ENCODE measurements around the gene RAB3GAP1.
"Not testable (repeated sequence)": the region's sequence is repeated elsewhere in the genome, so short reads cannot be mapped to it uniquely, and the experiment has no call there.

The RAB3GAP1 gene

GRCh38 chr2:135056790-135057189 is 4.7 kb downstream of the RAB3GAP1 start:
- no peak for DNase-seq

DNA sequence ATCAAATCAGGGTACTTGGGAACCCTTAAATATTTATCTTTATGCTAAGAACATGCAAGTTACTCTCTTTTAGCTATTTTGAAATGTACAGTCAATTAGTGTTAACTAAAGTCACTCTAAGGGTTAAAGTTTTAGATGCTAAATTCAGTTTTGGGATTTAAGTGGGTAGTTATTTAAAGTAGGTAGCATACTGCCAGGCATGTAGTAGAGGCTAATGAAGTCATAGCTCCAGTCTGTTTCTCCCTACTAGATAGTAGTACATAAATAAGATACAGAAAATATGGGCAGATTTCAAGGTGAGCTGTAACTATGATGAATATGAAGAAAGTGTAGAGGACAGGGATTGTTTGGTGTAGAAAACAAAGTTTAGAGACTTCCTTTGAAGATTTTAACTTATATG is 7.5 kb downstream of the RAB3GAP1 start:
- no peak for DNase-seq

GRCh38 chr2:135063210-135063609 is 11.1 kb downstream of the RAB3GAP1 start:
- DNase-seq = no peak

DNA sequence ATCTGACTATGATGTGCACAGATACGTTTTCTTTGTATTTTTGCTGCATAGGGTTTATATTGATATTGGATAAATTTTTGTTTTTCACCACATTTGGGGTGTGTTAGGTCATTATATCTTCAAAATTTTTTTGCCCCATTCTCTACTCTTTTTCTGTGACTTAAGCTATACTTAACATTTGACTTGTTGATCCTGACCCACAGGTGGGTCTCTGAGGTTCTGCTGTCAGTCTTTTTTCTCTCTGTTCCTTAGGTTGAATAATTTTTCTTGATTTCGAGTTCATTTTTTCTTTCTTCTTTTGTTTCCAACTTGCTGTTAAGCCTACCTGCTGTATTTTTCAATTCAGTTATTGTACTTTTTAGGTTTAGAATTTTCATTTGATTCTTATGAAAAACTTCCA is 12.1 kb downstream of the RAB3GAP1 start:
- DNase-seq = no peak

GRCh38 chr2:135066710-135067109 is 14.6 kb downstream of the RAB3GAP1 start:
- no peak for DNase-seq

DNA sequence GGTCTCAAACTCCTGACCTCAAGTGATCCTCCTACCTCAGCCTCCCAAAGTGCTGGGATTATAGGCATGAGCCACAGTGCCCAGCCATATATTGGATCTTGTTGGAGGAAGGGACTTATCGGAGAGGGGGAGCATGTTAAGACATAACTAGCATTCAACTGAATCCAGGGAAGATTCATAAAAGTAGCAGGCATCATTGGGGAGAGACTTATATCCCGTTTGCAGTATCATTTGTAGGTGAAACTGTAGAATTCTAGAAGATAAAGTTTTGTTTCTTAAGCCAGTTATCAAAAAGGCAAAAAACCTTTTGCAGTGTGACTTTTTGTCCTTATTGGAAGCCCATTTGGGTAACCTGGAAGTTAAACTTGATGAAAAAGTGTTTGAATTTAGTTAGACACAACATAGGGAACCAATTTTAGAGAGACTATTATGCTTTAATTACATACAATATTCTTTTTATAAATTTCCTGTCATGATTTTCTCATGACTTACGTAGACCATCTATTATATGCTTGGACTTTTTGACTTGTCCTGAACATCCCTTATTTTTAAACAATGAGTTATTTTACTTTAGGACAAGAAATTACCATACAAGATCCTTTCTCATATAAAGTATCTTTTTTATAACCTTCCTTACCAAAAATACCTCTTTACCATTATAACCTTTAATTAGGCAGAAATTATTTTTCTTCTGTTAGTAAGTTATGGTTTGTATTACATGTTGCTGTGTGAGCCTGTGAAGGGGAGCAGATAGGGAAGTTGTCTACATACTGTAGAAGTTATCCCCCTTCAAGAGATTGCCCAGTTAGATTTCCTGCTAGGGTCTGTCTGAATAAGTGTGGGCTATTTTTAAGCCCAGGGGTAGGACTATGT is 20.3 kb downstream of the RAB3GAP1 start:
- DNase-seq = peak; percentile 35

DNA sequence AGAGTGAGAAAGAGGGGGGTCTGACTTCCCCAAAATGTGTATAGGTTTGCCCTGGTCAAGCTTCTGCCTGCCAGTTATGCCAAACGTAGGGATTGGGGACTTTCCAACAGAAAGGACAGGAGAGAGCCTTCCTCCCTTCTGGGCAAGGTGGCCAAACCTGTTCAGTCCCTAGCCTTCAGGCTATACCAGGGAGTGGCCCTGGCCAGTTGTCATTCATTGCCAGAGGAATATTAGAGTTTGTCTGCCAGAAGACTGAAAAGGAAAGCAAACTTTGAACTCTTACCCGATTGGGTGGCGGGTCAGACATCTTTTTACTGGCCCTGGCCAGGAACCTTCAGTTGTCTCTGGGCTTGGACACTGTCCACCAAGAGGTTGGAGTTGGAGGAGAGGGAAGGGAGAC is 22.1 kb downstream of the RAB3GAP1 start:
- no peak for DNase-seq

DNA sequence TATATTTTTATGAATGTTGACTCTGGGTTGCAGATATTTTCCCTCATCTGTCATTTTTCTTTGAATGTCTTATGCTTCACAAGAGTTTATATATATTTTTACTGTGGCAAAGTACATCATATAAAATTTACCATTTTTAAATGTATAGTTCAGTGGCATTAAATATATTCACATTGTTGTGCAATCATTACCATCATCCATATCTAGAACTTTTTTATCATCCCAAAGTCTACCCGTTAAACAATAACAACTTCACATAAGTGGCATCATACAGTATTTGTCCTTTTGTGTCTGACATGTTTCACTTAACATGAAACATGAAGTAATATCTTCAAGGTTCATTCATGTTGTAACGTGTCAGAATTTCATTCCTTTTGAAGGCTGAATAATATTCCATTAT is 24.5 kb downstream of the RAB3GAP1 start:
- no peak for DNase-seq

DNA sequence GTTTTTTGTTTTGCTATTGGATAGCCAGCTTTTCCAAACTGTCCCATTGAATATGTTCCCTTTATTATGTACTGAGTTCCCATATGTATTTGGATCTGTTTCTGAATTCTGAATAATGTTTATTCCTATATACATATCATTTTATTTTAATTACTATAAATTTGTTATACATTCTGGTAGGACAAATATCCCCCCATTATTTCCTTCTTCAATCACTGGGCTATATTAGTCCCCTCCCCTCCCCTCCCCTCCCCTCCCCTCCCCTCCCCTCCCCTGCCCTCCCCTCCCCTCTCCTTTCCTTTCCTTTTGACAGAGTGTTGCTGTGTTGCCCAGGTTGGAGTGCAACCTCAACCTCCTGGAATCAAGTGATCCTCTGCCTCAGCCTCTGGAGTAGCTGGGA is 26.3 kb downstream of the RAB3GAP1 start:
- no peak for DNase-seq

GRCh38 chr2:135086222-135086621 is 34.1 kb downstream of the RAB3GAP1 start:
- DNase-seq = no peak

DNA sequence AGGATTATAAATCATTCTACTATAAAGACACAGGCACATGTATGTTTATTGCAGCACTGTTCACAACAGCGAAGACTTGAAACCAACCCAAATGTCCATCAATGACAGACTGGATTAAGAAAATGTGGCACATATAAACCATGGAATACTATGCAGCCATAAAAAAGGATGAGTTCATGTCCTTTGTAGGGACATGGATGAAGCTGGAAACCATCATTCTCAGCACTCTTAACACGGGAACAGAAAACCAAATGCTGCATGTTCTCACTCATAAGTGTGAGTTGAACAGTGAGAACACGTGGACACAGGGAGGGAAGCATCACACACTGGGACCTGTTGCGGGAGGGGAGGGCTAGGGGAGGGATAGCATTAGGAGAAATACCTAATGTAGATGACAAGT is 37.5 kb downstream of the RAB3GAP1 start:
- DNase-seq = not testable (repeated sequence)

- no peak for DNase-seq
These were observed 39.6 kb downstream of the RAB3GAP1 start for GRCh38 chr2:135091681-135092080.

- DNase-seq = no peak
These were observed 41.1 kb downstream of the RAB3GAP1 start for GRCh38 chr2:135093193-135093592.

GRCh38 chr2:135093670-135094330 is 41.7 kb downstream of the RAB3GAP1 start:
- DNase-seq = no peak

DNA sequence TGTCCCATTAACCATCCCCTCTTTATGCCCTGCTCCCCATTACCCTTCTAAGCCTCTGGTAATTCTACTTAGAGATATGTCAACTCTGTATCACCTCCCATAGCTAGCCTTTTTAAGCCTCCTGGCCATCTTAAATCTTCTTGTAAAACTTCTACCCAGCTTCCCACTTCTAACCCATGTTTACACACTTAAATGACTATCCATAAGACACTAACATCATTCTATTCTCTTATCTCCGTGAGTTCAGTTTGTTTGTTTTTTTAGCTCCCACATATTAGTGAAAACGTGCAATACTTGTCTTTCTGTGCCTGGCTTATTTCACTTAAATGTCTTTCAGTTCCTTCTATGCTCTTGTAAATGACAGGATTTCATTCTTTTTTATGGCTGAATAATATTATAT is 42.4 kb downstream of the RAB3GAP1 start:
- no peak for DNase-seq

- DNase-seq = no peak
These were observed 43.5 kb downstream of the RAB3GAP1 start for GRCh38 chr2:135095591-135095990.

DNA sequence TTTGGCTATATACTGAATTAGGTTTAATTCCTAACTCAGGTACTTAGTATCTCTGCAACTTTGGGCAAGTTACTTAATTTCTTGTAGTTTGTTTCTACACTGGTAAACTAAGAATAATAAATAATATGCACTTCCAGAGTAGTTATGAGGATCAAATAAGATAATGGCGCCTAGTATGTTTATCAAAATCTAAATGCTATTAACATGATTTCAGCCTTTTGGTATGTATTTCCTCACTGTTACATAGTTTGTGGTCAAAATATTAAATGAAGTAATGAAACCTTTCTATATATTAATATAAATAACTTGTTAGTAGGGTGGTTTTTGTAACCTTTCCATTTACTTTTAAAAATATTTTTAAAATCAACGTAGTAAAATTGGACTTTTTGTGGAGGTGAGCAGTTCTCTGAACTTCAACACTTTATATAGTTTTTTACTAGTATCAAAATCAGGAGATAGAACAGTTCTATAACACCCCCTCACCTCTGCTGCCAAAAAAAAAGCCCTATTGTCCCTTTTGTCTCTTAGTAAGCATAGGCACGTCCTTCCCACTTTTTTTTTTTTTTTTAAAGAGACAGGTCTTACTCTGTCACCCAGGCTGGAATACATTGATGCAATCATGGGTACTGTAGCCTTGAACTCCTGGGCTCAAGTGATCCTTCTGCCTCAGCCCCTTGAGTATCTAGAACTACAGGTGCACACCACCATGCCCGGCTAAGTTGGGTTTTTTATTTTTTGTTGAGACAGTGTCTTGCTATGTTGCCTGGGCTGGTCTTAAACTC is 44.8 kb downstream of the RAB3GAP1 start:
- no peak for DNase-seq

DNA sequence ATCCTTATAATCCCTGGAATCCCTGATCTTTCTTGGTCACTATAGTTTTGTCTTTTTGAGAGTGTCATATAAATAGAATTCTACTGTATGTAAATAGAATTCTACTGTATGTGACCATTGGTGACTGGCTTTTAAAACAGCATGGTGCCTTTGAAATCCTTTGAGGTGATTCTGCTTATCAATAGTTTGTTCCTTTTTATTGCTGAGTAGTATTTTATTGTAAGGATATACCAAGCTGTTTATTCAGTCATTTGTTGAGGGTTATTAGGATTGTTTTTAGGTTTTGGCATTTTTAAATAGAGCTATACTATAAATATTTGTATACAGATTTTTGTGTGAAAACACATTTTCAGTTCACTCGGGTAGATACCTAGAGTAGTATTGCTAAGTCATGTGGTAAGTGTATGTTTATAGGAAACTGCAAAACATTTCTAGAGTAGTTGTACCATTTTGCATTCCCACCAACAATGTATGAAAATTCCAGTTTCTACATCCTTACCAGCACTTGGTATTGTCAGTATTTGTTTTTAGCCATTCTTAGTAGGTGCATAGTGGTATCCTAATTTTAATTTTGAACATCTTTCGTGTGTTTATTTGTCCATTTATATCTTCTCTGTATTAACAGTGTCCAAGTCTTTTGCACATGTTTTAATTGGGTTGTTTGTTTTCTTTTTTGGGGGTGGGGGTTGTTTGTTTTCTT is 45.6 kb downstream of the RAB3GAP1 start:
- no peak for DNase-seq

DNA sequence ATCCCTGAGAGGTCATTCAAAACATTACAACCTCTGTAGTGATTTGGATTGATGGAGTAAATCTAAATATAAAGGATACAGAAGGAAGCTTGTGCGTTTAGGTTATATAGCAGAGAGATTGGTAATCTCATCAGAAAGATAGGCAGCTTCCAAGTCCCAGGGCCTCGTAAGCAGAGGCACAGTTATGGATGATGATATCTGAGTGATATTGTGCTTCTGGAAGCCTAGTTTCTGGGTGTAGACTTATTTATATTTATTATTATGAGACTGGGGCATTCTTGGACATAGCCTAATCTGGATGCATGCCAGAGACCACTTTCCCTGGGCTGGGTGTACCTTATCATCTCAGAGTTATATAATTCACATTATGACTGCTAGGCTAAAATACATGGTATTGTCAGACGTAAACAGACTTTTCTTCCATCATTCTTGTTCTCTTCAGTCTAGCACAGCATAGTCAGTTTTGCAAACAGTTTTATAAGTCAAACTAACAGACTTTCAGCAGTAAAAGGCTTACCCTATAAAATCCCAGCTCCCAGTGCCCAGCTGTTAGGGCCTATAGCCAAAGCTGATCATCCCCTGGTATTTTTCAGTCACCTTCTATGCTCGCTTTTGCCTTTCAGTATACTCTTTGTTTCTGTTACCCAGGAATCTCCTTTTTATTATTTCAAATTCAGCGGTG is 47.9 kb downstream of the RAB3GAP1 start:
- DNase-seq = peak; percentile 10

DNA sequence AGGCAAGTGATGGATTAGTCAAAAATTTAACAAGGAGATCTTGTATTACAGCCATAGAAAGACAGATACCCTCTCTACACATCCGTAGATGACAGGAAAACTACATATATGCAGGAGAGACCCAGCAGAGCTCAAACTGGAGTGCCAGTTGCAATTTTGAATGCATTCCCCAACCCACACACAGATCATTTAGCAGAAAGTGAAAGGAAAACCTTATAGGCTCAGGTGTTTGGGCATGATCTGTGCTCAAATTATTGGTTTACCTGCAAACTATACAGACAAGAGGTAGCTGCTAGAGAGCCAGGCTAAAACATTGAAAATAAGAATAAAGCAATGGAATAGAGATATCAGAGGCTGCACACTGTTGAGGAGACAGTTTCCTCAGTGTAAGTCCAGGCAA is 51.8 kb downstream of the RAB3GAP1 start:
- DNase-seq = no peak

DNA sequence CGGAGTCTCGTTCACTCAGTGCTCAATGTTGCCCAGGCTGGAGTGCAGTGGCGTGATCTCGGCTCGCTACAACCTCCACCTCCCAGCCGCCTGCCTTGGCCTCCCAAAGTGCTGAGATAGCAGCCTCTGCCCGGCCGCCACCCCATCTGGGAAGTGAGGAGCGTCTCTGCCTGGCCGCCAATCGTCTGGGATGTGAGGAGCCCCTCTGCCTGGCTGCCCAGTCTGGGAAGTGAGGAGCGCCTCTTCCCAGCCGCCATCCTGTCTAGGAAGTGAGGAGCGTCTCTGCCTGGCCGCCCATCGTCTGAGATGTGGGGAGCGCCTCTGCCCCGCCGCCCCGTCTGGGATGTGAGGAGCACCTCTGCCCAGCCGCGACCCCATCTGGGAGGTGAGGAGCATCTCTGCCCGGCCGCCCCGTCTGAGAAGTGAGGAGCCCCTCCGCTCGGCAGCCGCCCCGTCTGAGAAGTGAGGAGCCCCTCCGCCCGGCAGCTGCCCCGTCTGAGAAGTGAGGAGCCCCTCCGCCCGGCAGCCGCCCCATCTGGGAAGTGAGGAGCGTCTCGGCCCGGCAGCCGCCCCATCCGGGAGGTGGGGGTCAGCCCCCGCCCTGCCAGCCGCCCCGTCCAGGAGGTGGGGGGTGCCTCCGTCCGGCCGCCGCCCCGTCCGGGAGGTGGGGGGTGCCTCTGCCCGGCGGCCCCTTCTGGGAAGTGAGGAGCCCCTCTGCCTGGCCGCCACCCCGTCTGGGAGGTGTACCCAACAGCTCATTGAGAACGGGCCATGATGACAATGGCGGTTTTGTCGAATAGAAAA is 53.6 kb downstream of the RAB3GAP1 start:
- not testable (repeated sequence) for DNase-seq

- DNase-seq = no peak
These were observed 61.2 kb downstream of the RAB3GAP1 start for GRCh38 chr2:135113322-135113721.
